Body of pancreas (tissue), 4 donors: Measurements from ENCODE around the gene L3HYPDH.

Experiments used
- CTCF ChIP-seq, 7 experiments: fragments of 450-650 bp in 4 of 7; fragments of 200-600 bp in 3 of 7; sonication (generic) in 3 of 7; IDR thresholded peaks; one replicate each; pipeline ENCODE4 v1.5.1; 2016 to 2019; ENCODE audit warnings: antibody characterized with exemption in 7 of 7
- POLR2A ChIP-seq, 3 donors: fragments of 450-650 bp; IDR thresholded peaks; one replicate each; pipeline ENCODE4 v1.6.1; 2016; ENCODE audit warnings: antibody characterized with exemption in 3 of 3, mild to moderate bottlenecking in 2 of 3

- TF ChIP-seq CTCF (IDR thresholded peaks at IDR 0.05) (no peak), POLR2A (IDR thresholded peaks at IDR 0.05) (no peak)
Observed at GRCh38 chr14:59458486-59458885, 25.7 kb downstream of the L3HYPDH start.
